Tibial artery (tissue), 4 donors: ENCODE data around the gene CASTOR1.
"Not testable (repeated sequence)": the region's sequence is repeated elsewhere in the genome, so short reads cannot be mapped to it uniquely, and the experiment has no call there.

Experiments used
- DNase-seq, 2 donors: peaks; one replicate each; pipeline ENCODE4 v3.0.0-alpha.2; 2019
- H3K27ac ChIP-seq, 2 donors: fragments of 200-600 bp; sonication (generic) in 1 of 2; 1 replicate in 1 of 2; 2 replicates in 1 of 2; pipeline ENCODE4 v1.5.1; 2018 to 2019; ENCODE audit warnings: mild to moderate bottlenecking in 1 of 2
- H3K27me3 ChIP-seq, 2 donors: fragments of 200-600 bp; sonication (generic) in 1 of 2; one replicate each; pipeline versions ENCODE4 v1.5.1 to v1.6.0; 2016 to 2019
- H3K36me3 ChIP-seq, 3 donors: fragments of 200-600 bp; sonication (generic) in 2 of 3; one replicate each; pipeline ENCODE4 v1.5.1; 2016 to 2019; ENCODE audit warnings: mild to moderate bottlenecking in 2 of 3
- H3K4me1 ChIP-seq, 4 donors: fragments of 200-600 bp; sonication (generic) in 2 of 4; 1 replicate in 3 of 4; 2 replicates in 1 of 4; pipeline ENCODE4 v1.5.1; 2016 to 2019
- H3K4me3 ChIP-seq, 2 donors: fragments of 200-600 bp; sonication (generic) in 1 of 2; 1 replicate in 1 of 2; 2 replicates in 1 of 2; pipeline ENCODE4 v1.5.1; 2018 to 2019; ENCODE audit warnings: mild to moderate bottlenecking in 2 of 2
- H3K9me3 ChIP-seq, 3 donors: fragments of 200-600 bp; sonication (generic) in 1 of 3; one replicate each; pipeline ENCODE4 v1.5.1; 2016 to 2019
- intact Hi-C: fragments of 100-400 bp; cut with DNase I; formaldehyde crosslinking; loops from one replicate; pipeline ENCODE4 v1.15.0; 2023; ENCODE audit warnings: low total_unique reads
- TF ChIP-seq, protein P1 (sequence below), 2 experiments: fragments of 200-600 bp in 1 of 2; fragments of 450-650 bp in 1 of 2; IDR thresholded peaks; one replicate each; pipeline ENCODE4 v1.5.1; 2017 to 2019; ENCODE audit warnings: antibody characterized with exemption in 2 of 2, mild to moderate bottlenecking in 1 of 2, moderate library complexity in 1 of 2

Gene CASTOR1

DNA sequence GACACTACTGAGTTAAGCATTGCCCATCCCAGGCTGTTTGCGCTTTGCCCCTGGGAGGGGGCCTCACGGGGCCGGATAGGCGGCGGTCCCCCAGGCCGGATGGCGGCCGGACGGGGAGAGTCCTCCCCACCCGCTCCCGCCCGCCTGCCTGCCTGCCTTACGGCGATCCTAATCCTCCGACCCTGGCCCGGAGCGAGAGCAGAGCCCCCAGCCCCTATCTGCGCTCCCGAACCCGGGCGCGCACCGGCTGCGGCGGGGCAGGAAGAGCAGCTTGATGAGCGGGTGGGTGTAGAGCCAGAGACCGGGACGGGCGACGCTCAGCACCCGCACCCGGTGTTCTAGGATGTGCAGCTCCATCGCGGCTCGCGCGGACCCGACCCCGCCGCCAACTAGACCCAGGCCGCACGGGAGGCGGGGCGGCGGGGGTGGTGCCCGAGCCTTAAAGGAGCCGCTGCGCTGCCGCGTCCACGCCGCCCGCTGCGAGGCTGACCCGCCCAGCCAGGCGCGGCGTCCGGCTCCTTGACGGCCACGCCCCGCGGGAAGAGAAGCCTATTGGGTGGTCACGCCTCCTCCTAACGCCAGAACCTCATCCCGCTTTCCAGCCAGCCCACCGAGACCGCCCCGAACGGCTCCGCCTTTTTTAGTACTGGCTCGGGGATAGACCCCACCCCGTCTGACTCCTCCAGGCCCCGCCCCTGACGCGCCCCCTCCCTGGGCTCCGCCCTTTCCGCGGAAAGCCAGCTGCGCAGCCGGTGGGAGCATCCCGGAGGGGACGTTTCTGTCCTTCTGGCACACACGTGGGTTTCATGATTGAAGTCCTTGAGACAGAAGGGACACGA is at the start of gene CASTOR1:
Gene CASTOR1, minus strand, starts transcription at position 365 of the 839 bp plus-strand sequence. Its CDS starts 8 bp downstream, at position 357.
- H3K27me3 ChIP-seq = no peaks in the 10 kb centered on the region
- peaks cover 27 to 55% (median 53%) of the 10 kb centered on the region in 3 donors for H3K36me3 ChIP-seq
- H3K4me3 ChIP-seq = peak within 1 kb of the TSS; percentile 76 to 99
- intact Hi-C loops = loop anchor here (2.0 kb wide), 2 partner anchors 37 to 67 kb away; partner anchors contain the start of genes CCDC157, SF3A1 and TBC1D10A
- peak within 1 kb of the TSS; percentile 89 to 99 for H3K27ac ChIP-seq
- peaks cover 17 to 52% (median 31%) of the 10 kb centered on the region in 4 donors for H3K4me1 ChIP-seq
- DNase-seq = peak; percentile 99 to 100
- TF ChIP-seq, protein P1, sequence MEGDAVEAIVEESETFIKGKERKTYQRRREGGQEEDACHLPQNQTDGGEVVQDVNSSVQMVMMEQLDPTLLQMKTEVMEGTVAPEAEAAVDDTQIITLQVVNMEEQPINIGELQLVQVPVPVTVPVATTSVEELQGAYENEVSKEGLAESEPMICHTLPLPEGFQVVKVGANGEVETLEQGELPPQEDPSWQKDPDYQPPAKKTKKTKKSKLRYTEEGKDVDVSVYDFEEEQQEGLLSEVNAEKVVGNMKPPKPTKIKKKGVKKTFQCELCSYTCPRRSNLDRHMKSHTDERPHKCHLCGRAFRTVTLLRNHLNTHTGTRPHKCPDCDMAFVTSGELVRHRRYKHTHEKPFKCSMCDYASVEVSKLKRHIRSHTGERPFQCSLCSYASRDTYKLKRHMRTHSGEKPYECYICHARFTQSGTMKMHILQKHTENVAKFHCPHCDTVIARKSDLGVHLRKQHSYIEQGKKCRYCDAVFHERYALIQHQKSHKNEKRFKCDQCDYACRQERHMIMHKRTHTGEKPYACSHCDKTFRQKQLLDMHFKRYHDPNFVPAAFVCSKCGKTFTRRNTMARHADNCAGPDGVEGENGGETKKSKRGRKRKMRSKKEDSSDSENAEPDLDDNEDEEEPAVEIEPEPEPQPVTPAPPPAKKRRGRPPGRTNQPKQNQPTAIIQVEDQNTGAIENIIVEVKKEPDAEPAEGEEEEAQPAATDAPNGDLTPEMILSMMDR (IDR thresholded peaks at IDR 0.05) = peak in 1 of 2 experiments; percentile 11
- H3K9me3 ChIP-seq = no peaks in the 10 kb centered on the region

DNA sequence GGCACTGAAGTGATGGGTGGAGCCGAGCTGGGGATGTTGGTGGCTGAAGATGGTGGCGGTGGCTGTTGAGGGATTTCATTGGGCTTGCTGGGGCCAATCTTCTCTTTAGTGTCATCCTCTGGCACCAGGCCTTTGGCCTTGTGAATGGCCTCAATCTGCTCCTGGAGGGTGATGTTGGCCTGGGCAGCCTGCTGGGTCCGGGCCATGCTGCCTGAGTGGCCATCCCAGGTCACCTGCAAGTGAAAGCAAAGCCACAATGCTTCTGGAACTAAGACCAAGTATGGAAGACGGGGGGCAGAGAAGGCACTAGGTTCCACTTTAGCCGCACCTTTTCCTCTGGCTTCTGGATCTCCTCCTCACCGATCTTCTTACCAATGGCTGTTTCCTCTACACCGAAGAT is 49.5 kb upstream of the CASTOR1 start:
- TF ChIP-seq, protein P1 (IDR thresholded peaks at IDR 0.05) = no peak

DNA sequence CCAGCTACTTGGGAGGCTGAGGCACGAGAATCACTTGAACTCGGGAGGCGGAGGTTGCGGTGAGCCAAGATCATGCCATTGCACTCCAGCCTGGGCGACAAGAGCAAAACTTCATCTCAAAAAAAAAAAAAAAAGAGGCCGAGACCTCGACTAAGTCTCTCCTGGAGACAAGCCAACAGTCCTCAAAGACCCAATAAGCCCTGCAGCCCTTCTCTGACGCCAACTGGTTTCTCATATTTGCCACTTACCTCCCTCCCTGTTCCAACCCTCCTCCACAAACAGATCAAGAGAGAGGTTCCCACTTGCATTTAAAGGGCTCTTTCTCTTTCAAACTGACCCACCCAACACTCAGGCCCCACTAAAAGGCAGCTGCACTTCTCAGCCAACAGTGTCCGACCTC is 49.0 kb upstream of the CASTOR1 start:
- DNase-seq, H3K4me3 ChIP-seq, H3K9me3 ChIP-seq, H3K27me3 ChIP-seq, H3K27ac ChIP-seq, intact Hi-C loops: not testable (repeated sequence)
- peaks cover 94 to 100% (median 100%) of the 10 kb centered on the region in 3 donors for H3K36me3 ChIP-seq
- peaks cover 0 to 31% (median 22%) of the 10 kb centered on the region in 4 donors for H3K4me1 ChIP-seq

More for the DNA sequence above, 49.5 kb upstream of the CASTOR1 start:
- no peak overlapping the region for H3K27ac ChIP-seq
- no peaks in the 10 kb centered on the region for H3K9me3 ChIP-seq
- H3K4me3 ChIP-seq = no peak overlapping the region
- DNase-seq = no peak
- intact Hi-C loops = no loop called here
- no peaks in the 10 kb centered on the region for H3K27me3 ChIP-seq
- H3K4me1 ChIP-seq = peaks cover 0 to 31% (median 22%) of the 10 kb centered on the region in 4 donors
- H3K36me3 ChIP-seq = peaks cover 94 to 100% (median 100%) of the 10 kb centered on the region in 3 donors

DNA sequence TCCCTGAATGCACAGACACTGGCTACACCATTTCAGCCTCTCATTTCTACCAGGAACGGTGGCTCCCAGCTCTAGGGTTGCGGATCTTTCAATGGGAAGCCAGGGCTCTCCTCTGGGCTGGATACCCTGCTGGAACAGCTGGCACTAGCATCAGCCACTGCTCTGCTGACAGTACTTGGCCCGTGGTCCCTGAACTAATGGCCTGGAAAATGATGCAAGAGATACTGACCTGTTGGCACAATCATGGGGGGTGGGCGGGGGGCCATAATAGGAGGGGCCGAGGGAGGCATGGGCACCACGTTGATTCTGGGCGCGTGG is 48.1 kb upstream of the CASTOR1 start:
- TF ChIP-seq, protein P1 (IDR thresholded peaks at IDR 0.05) = no peak
- Histone ChIP-seq H3K4me1 (peaks cover 0 to 27% (median 22%) of the 10 kb centered on the region in 4 donors), H3K4me3 (no peak overlapping the region), H3K27ac (no peak overlapping the region), H3K9me3 (no peaks in the 10 kb centered on the region), H3K27me3 (no peaks in the 10 kb centered on the region), H3K36me3 (peaks cover 94 to 100% (median 100%) of the 10 kb centered on the region in 3 donors)
- DNase-seq = no peak
- intact Hi-C loops = no loop called here

DNA sequence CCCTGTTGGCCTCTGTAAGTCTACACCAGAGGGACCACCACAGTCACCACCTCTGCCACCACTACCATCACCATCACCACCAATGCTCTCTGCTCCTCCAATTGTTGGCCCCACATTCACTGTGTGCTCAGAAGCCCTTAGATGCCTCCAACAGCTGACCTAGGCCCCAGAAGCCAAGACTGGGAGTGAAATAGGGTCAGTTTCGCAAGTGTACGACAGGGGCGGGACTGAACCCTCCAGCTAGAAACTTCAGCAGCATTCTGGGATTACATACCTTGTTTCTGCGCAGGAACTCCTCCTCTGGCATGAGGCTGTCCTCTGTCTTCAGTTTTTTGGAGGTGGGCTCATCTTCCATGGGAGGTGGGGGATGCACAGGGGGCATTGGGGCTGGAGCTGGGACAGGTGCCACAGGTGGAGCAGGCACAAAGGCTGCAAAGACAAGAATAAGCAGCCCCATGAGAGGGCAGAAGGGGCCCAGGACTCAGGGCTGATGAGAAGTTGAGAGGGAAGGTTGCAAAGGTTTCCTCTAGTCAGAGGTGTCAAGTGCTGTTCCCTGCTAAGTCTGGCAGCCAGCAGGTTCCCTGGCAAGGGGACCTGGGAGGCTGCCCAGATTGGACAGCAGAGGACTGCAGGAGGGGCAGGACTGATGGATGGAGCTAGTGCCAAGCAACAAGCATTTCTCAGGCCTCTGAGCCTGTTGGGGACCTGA is 47.6 kb upstream of the CASTOR1 start:
- Histone ChIP-seq H3K27me3 (no peaks in the 10 kb centered on the region), H3K4me3 (no peak overlapping the region), H3K9me3 (no peaks in the 10 kb centered on the region), H3K27ac (no peak overlapping the region), H3K36me3 (peaks cover 93 to 100% (median 99%) of the 10 kb centered on the region in 3 donors), H3K4me1 (peaks cover 0 to 22% (median 17%) of the 10 kb centered on the region in 4 donors)
- DNase-seq = no peak
- TF ChIP-seq, protein P1 (IDR thresholded peaks at IDR 0.05) = no peak
- intact Hi-C loops = no loop called here

DNA sequence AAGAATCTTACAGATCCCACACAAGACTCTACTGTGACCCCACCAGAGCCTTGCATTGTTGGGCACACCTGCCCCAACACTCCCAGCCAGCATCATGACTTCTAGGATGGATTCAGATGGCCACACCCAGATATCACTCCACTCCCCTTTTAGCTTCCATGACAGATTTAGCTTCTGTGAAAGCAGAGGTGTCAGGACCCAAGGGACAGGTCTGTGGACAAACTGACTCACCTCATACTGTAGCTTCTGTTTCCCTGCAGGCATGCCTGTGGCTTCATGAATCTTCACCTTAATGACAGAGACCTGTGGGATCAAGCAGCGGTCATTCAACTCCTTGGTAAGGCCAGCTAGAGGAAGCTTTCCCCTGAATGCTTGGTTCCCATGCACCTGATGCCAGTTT is 45.9 kb upstream of the CASTOR1 start:
- H3K9me3 ChIP-seq = no peaks in the 10 kb centered on the region
- DNase-seq = no peak
- TF ChIP-seq, protein P1 (IDR thresholded peaks at IDR 0.05) = no peak
- no peak overlapping the region for H3K4me3 ChIP-seq
- H3K27ac ChIP-seq = no peak overlapping the region
- H3K27me3 ChIP-seq = no peaks in the 10 kb centered on the region
- peaks cover 0 to 5% (median 1%) of the 10 kb centered on the region in 4 donors for H3K4me1 ChIP-seq
- intact Hi-C loops = no loop called here
- peaks cover 82 to 99% (median 98%) of the 10 kb centered on the region in 3 donors for H3K36me3 ChIP-seq
